BLaER1 (cell line): Measurements from ENCODE around the gene PHLDB3.

Source experiments
- H3K27ac ChIP-seq: shearing (Covaris generic); formaldehyde crosslinking; 2 replicates; pipeline ENCODE4 v1.8.1; 2022
- H3K27me3 ChIP-seq: shearing (Covaris generic); formaldehyde crosslinking; 2 replicates; pipeline ENCODE4 v1.8.1; 2022
- H3K36me3 ChIP-seq: shearing (Covaris generic); formaldehyde crosslinking; 2 replicates; pipeline ENCODE4 v1.8.1; 2022
- H3K4me1 ChIP-seq: shearing (Covaris generic); formaldehyde crosslinking; 2 replicates; pipeline ENCODE4 v1.8.1; 2022
- H3K4me2 ChIP-seq: shearing (Covaris generic); formaldehyde crosslinking; 2 replicates; pipeline ENCODE4 v1.8.1; 2022
- H3K4me3 ChIP-seq: shearing (Covaris generic); formaldehyde crosslinking; 2 replicates; pipeline ENCODE4 v1.8.1; 2022
- H3K9ac ChIP-seq: shearing (Covaris generic); formaldehyde crosslinking; 2 replicates; pipeline ENCODE4 v1.8.1; 2022
- H3K9me3 ChIP-seq: shearing (Covaris generic); formaldehyde crosslinking; 2 replicates; pipeline ENCODE4 v1.8.1; 2022
- H4K20me1 ChIP-seq: shearing (Covaris generic); formaldehyde crosslinking; 2 replicates; pipeline ENCODE4 v1.8.1; 2022
- Cebpa-rat ChIP-seq: shearing (Covaris generic); IDR thresholded peaks from 2 replicates; pipeline ENCODE4 v1.8.1; 2022

PHLDB3 gene

GRCh38 chr19:43511324-43511723, 6.8 kb upstream of the PHLDB3 start:
- H3K27ac ChIP-seq, result no peak overlapping the region
- no peak overlapping the region for H3K9ac ChIP-seq
- no peaks in the 10 kb centered on the region for H4K20me1 ChIP-seq
- H3K4me3 ChIP-seq, result no peak overlapping the region
- no peak overlapping the region for H3K4me2 ChIP-seq
- 0 out of 2 replicates have a peak, but pooled peaks cover 5% of the 10 kb centered on the region for H3K4me1 ChIP-seq
- no peaks in the 10 kb centered on the region for H3K9me3 ChIP-seq
- no peak for TF ChIP-seq Cebpa-rat
- H3K27me3 ChIP-seq, result no peaks in the 10 kb centered on the region
- H3K36me3 ChIP-seq, result peaks cover 82% of the 10 kb centered on the region

GRCh38 chr19:43510713-43511112, 6.2 kb upstream of the PHLDB3 start:
- no peak overlapping the region for H3K9ac ChIP-seq
- TF ChIP-seq Cebpa-rat, result no peak
- 0 out of 2 replicates have a peak, but pooled peaks cover 5% of the 10 kb centered on the region for H3K4me1 ChIP-seq
- H4K20me1 ChIP-seq, result no peaks in the 10 kb centered on the region
- H3K27ac ChIP-seq, result no peak overlapping the region
- H3K4me2 ChIP-seq, result no peak overlapping the region
- H3K4me3 ChIP-seq, result no peak overlapping the region
- H3K36me3 ChIP-seq, result peaks cover 81% of the 10 kb centered on the region
- no peaks in the 10 kb centered on the region for H3K27me3 ChIP-seq
- no peaks in the 10 kb centered on the region for H3K9me3 ChIP-seq

GRCh38 chr19:43507880-43508279, 3.3 kb upstream of the PHLDB3 start:
- H3K27me3 ChIP-seq, result no peaks in the 10 kb centered on the region
- H3K9ac ChIP-seq, result no peak overlapping the region
- no peaks in the 10 kb centered on the region for H3K9me3 ChIP-seq
- H3K4me2 ChIP-seq, result no peak overlapping the region
- no peak overlapping the region for H3K27ac ChIP-seq
- no peak for TF ChIP-seq Cebpa-rat
- peaks cover 52% of the 10 kb centered on the region for H3K36me3 ChIP-seq
- peaks cover 23% of the 10 kb centered on the region for H3K4me1 ChIP-seq
- H3K4me3 ChIP-seq, result no peak overlapping the region
- H4K20me1 ChIP-seq, result no peaks in the 10 kb centered on the region

- Histone ChIP-seq H3K9me3 (no peaks in the 10 kb centered on the region), H3K27me3 (no peaks in the 10 kb centered on the region), H3K4me2 (no peak overlapping the region), H3K4me3 (no peak overlapping the region), H3K36me3 (peaks cover 51% of the 10 kb centered on the region), H3K4me1 (peaks cover 36% of the 10 kb centered on the region), H3K9ac (no peak overlapping the region), H4K20me1 (0 out of 2 replicates have a peak, but pooled peaks cover 4% of the 10 kb centered on the region), H3K27ac (no peak overlapping the region)
- TF ChIP-seq Cebpa-rat, result no peak
Observed at GRCh38 chr19:43506629-43507028, 2.1 kb upstream of the PHLDB3 start.

- Histone ChIP-seq H3K27ac (no peak overlapping the region), H3K4me1 (peaks cover 36% of the 10 kb centered on the region), H4K20me1 (0 out of 2 replicates have a peak, but pooled peaks cover 5% of the 10 kb centered on the region), H3K4me2 (no peak overlapping the region), H3K36me3 (peaks cover 47% of the 10 kb centered on the region), H3K4me3 (no peak overlapping the region), H3K9ac (no peak overlapping the region), H3K27me3 (no peaks in the 10 kb centered on the region), H3K9me3 (no peaks in the 10 kb centered on the region)
- no peak for TF ChIP-seq Cebpa-rat
Observed at GRCh38 chr19:43505941-43506340, 1.4 kb upstream of the PHLDB3 start.

GRCh38 chr19:43505186-43505456, 575 bp upstream of the PHLDB3 start:
- H4K20me1 ChIP-seq, result 0 out of 2 replicates have a peak, but pooled peaks cover 5% of the 10 kb centered on the region
- H3K9me3 ChIP-seq, result no peaks in the 10 kb centered on the region
- peak overlapping the region; percentile 84; the same call in 1 of the 2 replicates for H3K4me3 ChIP-seq
- no peak for TF ChIP-seq Cebpa-rat
- no peaks in the 10 kb centered on the region for H3K27me3 ChIP-seq
- H3K36me3 ChIP-seq, result peaks cover 39% of the 10 kb centered on the region
- peak overlapping the region; percentile 82 for H3K27ac ChIP-seq
- H3K4me2 ChIP-seq, result peak overlapping the region; percentile 96
- H3K9ac ChIP-seq, result peak overlapping the region; percentile 89
- peaks cover 36% of the 10 kb centered on the region for H3K4me1 ChIP-seq

GRCh38 chr19:43503501-43504425, 783 bp downstream of the PHLDB3 start:
- no peak for TF ChIP-seq Cebpa-rat
- Histone ChIP-seq H3K4me1 (peaks cover 31% of the 10 kb centered on the region), H3K9me3 (no peaks in the 10 kb centered on the region), H3K36me3 (peaks cover 28% of the 10 kb centered on the region), H3K4me3 (peak overlapping the region; percentile 84), H4K20me1 (0 out of 2 replicates have a peak, but pooled peaks cover 5% of the 10 kb centered on the region), H3K27me3 (no peaks in the 10 kb centered on the region), H3K4me2 (peak overlapping the region; percentile 96), H3K9ac (peak overlapping the region; percentile 89), H3K27ac (peak overlapping the region; percentile 82)

- Histone ChIP-seq H3K9ac (peak overlapping the region; percentile 89; the same call in 1 of the 2 replicates), H3K36me3 (peaks cover 22% of the 10 kb centered on the region), H3K4me1 (peaks cover 31% of the 10 kb centered on the region), H3K27ac (no peak overlapping the region), H3K9me3 (no peaks in the 10 kb centered on the region), H3K27me3 (no peaks in the 10 kb centered on the region), H4K20me1 (0 out of 2 replicates have a peak, but pooled peaks cover 5% of the 10 kb centered on the region), H3K4me3 (no peak overlapping the region), H3K4me2 (peak overlapping the region; percentile 96)
- TF ChIP-seq Cebpa-rat, result no peak
Observed at GRCh38 chr19:43502419-43502976, 2.0 kb downstream of the PHLDB3 start.

- H3K27ac ChIP-seq, result no peak overlapping the region
- TF ChIP-seq Cebpa-rat, result no peak
- H3K4me3 ChIP-seq, result no peak overlapping the region
- H3K9me3 ChIP-seq, result no peaks in the 10 kb centered on the region
- H4K20me1 ChIP-seq, result 0 out of 2 replicates have a peak, but pooled peaks cover 5% of the 10 kb centered on the region
- H3K4me1 ChIP-seq, result peaks cover 31% of the 10 kb centered on the region
- no peak overlapping the region for H3K9ac ChIP-seq
- peaks cover 29% of the 10 kb centered on the region for H3K36me3 ChIP-seq
- H3K4me2 ChIP-seq, result no peak overlapping the region
- H3K27me3 ChIP-seq, result no peaks in the 10 kb centered on the region
Observed at GRCh38 chr19:43501661-43502418, 2.7 kb downstream of the PHLDB3 start.
